ENCODE data around the gene GEMIN8. TPM values are rescaled to one million over a fixed set of nuclear protein-coding genes. Genes with fewer than 3 reads are reported as not detected.

GEMIN8 gene
- total RNA-seq = 10 to 100 TPM; 11.3 to 13.0 TPM

- peaks cover 3% of the 10 kb centered on the region for H3K27me3 Mint-ChIP-seq
- no peaks in the 10 kb centered on the region for H3K9me3 Mint-ChIP-seq
- peaks cover 17% of the 10 kb centered on the region for H3K4me1 Mint-ChIP-seq
- peak within 1 kb of the TSS; percentile 92 for H3K4me3 Mint-ChIP-seq
- peak within 1 kb of the TSS; percentile 97 for H3K27ac Mint-ChIP-seq
- peak; percentile 82 for ATAC-seq (replicated peaks)
- peaks cover 12% of the 10 kb centered on the region for H3K36me3 Mint-ChIP-seq (ENCODE audit: low read depth)
These were observed at the start of gene GEMIN8 for GRCh38 chrX:14029425-14030173. Gene GEMIN8 (minus strand): TSS chrX:14029892. CDS start chrX:14021478, 8,414 bp downstream.

GRCh38 chrX:14076639-14077038 lies 46.9 kb upstream of the GEMIN8 start:
- Mint-ChIP-seq H3K9me3 (no peaks in the 10 kb centered on the region), H3K27me3 (no peaks in the 10 kb centered on the region)
- no peak for ATAC-seq (replicated peaks)

GRCh38 chrX:14073556-14073955 lies 43.9 kb upstream of the GEMIN8 start:
- no peaks in the 10 kb centered on the region for H3K4me1 Mint-ChIP-seq
- H3K27me3 Mint-ChIP-seq = no peaks in the 10 kb centered on the region
- ATAC-seq (replicated peaks) = no peak
- H3K36me3 Mint-ChIP-seq (ENCODE audit: low read depth) = no peaks in the 10 kb centered on the region
- H3K4me3 Mint-ChIP-seq = no peak overlapping the region
- H3K27ac Mint-ChIP-seq = no peak overlapping the region
- H3K9me3 Mint-ChIP-seq = no peaks in the 10 kb centered on the region

More at GRCh38 chrX:14076639-14077038, 46.9 kb upstream of the GEMIN8 start:
- Mint-ChIP-seq H3K27ac (no peak overlapping the region), H3K4me3 (no peak overlapping the region), H3K4me1 (no peaks in the 10 kb centered on the region), H3K36me3 (ENCODE audit: low read depth) (no peaks in the 10 kb centered on the region)

- Mint-ChIP-seq H3K27me3 (no peaks in the 10 kb centered on the region), H3K9me3 (no peaks in the 10 kb centered on the region), H3K36me3 (ENCODE audit: low read depth) (no peaks in the 10 kb centered on the region), H3K4me1 (no peaks in the 10 kb centered on the region), H3K27ac (no peak overlapping the region), H3K4me3 (no peak overlapping the region)
- no peak for ATAC-seq (replicated peaks)
These were observed 43.4 kb upstream of the GEMIN8 start for GRCh38 chrX:14073071-14073470.

GRCh38 chrX:14065800-14066199 lies 36.1 kb upstream of the GEMIN8 start:
- no peak for ATAC-seq (replicated peaks)
- peaks cover 3% of the 10 kb centered on the region for H3K27me3 Mint-ChIP-seq

GRCh38 chrX:14064626-14065432 lies 35.1 kb upstream of the GEMIN8 start:
- Mint-ChIP-seq H3K4me3 (no peak overlapping the region), H3K9me3 (no peaks in the 10 kb centered on the region), H3K27ac (no peak overlapping the region), H3K36me3 (ENCODE audit: low read depth) (no peaks in the 10 kb centered on the region), H3K4me1 (no peaks in the 10 kb centered on the region), H3K27me3 (peaks cover 3% of the 10 kb centered on the region)
- ATAC-seq (replicated peaks) = no peak

More at GRCh38 chrX:14065800-14066199, 36.1 kb upstream of the GEMIN8 start:
- Mint-ChIP-seq H3K27ac (no peak overlapping the region), H3K4me3 (no peak overlapping the region), H3K9me3 (no peaks in the 10 kb centered on the region), H3K4me1 (no peaks in the 10 kb centered on the region), H3K36me3 (ENCODE audit: low read depth) (no peaks in the 10 kb centered on the region)

DNA sequence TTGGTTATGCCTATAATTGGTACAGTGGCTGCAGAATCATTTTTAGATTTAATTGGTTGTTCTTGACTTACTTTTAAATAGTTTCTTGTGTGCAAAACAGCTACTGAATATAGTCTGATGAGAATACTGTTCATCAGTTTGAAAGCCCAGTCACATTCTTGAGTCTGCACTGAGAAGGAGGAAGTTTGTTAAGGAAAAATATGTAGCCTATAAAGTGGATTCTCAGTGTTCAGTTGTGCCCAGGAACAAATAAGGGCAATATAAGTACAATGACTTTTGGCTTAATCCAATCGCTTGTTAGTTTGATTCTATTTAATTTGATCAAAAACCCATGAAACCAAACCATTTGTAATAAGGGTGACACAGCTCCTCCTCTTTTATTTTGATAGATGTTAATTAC lies 32.8 kb upstream of the GEMIN8 start:
- Mint-ChIP-seq H3K27ac (no peak overlapping the region), H3K9me3 (no peaks in the 10 kb centered on the region), H3K4me1 (no peaks in the 10 kb centered on the region), H3K27me3 (peaks cover 3% of the 10 kb centered on the region), H3K4me3 (no peak overlapping the region), H3K36me3 (ENCODE audit: low read depth) (no peaks in the 10 kb centered on the region)
- ATAC-seq (replicated peaks) = no peak

DNA sequence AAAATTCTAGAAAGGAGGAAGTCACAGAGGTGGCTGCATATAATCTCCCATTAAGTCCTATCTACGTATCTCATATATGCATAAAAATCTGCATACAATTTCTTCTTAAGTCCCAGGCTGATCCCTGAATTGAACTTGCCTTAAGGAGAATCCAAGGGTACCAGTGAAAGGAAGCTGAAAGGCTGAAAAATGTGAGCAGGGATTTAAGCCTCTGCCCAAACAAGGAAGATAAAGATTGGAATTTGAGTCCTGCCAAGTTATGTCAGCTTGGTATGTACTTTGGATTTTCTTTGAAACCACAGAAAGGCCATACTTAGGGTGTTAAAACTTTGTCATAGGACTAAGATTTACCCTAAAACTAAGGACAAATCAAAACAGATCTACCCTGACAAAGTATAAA lies 26.5 kb upstream of the GEMIN8 start:
- ATAC-seq (replicated peaks) = no peak
- peaks cover 13% of the 10 kb centered on the region for H3K27me3 Mint-ChIP-seq
- no peaks in the 10 kb centered on the region for H3K36me3 Mint-ChIP-seq (ENCODE audit: low read depth)
- no peak overlapping the region for H3K4me3 Mint-ChIP-seq
- no peak overlapping the region for H3K27ac Mint-ChIP-seq
- H3K9me3 Mint-ChIP-seq = no peaks in the 10 kb centered on the region
- H3K4me1 Mint-ChIP-seq = no peaks in the 10 kb centered on the region

- Mint-ChIP-seq H3K27me3 (peaks cover 5% of the 10 kb centered on the region), H3K9me3 (no peaks in the 10 kb centered on the region), H3K4me3 (no peak overlapping the region), H3K36me3 (ENCODE audit: low read depth) (no peaks in the 10 kb centered on the region), H3K27ac (no peak overlapping the region), H3K4me1 (no peaks in the 10 kb centered on the region)
- no peak for ATAC-seq (replicated peaks)
These were observed 21.7 kb upstream of the GEMIN8 start for GRCh38 chrX:14051416-14051815.

DNA sequence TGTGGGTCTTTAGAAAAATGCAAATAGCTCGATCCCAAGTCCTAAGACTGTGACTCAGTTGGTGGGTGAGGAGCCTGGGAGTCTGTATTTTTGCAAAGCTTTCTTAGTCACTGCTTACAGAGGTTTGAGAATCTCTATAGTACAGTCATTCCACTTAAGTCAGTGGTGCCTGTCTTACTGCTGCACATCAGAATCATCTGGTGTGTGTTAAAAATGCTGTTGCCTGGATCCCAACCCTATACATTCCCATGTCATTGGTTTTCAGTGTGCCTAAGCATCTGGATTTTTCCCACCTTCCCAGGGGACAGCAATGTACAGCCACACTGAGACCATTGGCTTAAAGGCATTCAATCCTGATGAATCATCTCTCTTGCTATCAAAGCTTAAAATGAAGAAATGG lies 21.0 kb upstream of the GEMIN8 start:
- no peaks in the 10 kb centered on the region for H3K36me3 Mint-ChIP-seq (ENCODE audit: low read depth)
- peak; percentile 82 for ATAC-seq (replicated peaks)
- H3K9me3 Mint-ChIP-seq = no peaks in the 10 kb centered on the region
- peaks cover 5% of the 10 kb centered on the region for H3K27me3 Mint-ChIP-seq
- H3K4me1 Mint-ChIP-seq = no peaks in the 10 kb centered on the region
- H3K4me3 Mint-ChIP-seq = no peak overlapping the region
- no peak overlapping the region for H3K27ac Mint-ChIP-seq

DNA sequence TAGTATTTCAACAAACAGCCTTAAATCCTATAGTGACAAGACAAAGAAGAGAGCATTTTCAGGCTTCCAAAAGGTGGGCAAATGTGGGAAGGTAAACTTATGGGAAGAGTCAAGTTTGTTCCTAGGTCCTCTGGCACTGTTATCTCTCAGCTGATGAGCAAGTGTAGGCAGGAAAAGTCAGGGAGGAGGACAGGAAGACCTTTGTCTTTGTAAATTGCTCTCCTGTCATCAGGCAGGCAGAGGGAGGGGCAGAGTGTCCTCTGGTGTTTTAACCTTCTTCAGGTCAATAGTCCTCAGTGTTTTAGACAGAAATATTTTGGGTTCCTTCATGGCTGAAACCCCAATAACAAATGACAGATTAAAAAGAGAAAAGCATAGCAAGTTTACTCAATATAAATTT lies 13.5 kb upstream of the GEMIN8 start:
- H3K4me1 Mint-ChIP-seq = no peaks in the 10 kb centered on the region
- H3K36me3 Mint-ChIP-seq (ENCODE audit: low read depth) = no peaks in the 10 kb centered on the region
- ATAC-seq (replicated peaks) = no peak
- no peak overlapping the region for H3K4me3 Mint-ChIP-seq
- no peak overlapping the region for H3K27ac Mint-ChIP-seq
- no peaks in the 10 kb centered on the region for H3K9me3 Mint-ChIP-seq
- no peaks in the 10 kb centered on the region for H3K27me3 Mint-ChIP-seq

GRCh38 chrX:14039344-14039743 lies 9.7 kb upstream of the GEMIN8 start:
- Mint-ChIP-seq H3K9me3 (no peaks in the 10 kb centered on the region), H3K36me3 (ENCODE audit: low read depth) (no peaks in the 10 kb centered on the region), H3K27me3 (peaks cover 5% of the 10 kb centered on the region), H3K4me1 (no peaks in the 10 kb centered on the region), H3K4me3 (no peak overlapping the region), H3K27ac (no peak overlapping the region)
- peak; percentile 74 for ATAC-seq (replicated peaks)

DNA sequence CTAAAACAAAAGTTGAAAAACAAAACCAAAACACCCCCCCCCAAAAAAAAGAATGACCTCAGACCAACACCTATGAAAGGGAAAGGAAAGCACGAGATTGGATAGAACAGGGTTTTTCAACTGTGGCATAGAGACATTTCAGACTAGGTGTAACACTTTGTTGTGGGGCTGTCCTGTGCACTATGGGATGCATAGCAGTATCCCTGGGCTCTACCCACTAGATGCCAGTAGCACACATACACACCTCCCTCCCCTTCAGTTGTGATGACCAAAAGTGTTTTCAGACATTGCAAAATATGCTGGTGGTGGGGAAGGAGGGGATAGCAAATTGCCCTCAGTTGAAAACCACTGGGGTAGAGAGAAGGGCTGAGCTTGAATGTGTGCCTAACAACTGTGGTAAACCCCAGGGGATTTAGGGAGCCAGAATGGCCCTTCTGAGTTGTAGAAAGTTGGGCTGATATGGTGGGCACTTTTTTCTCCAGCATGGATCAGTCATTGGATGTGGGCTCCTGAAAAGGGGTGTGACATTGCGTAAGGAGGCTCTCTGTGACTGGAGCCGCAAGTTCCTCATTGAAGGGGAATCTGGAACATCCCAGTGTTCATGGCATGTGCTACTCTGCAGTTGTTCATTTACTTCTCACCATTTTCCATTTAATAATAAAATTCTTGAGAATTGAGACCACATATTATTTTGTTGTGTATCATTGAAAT lies 8.8 kb upstream of the GEMIN8 start:
- Mint-ChIP-seq H3K4me3 (no peak overlapping the region), H3K36me3 (ENCODE audit: low read depth) (no peaks in the 10 kb centered on the region), H3K27me3 (peaks cover 8% of the 10 kb centered on the region), H3K27ac (no peak overlapping the region), H3K9me3 (no peaks in the 10 kb centered on the region), H3K4me1 (no peaks in the 10 kb centered on the region)
- ATAC-seq (replicated peaks) = no peak

DNA sequence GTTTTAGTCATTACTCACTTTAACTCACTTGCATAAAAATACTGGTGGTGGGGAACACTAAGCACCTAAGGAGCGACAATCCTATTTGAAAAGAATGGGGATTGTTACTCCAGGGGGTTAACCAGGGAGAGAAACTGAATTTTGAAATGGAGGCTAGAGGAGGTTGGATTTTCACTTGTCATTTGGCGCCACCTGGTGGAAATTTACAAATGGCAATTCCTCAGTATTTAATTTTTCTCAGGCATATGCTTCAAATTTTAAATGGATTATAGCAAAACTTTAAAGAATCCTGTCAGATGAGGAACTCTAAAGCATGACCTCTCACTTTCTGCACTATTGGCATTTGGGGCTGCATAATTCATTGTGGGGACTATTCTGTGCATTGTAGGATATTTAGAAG lies 2.7 kb upstream of the GEMIN8 start:
- ATAC-seq (replicated peaks) = no peak
- Mint-ChIP-seq H3K4me1 (peaks cover 13% of the 10 kb centered on the region), H3K27me3 (peaks cover 8% of the 10 kb centered on the region), H3K9me3 (no peaks in the 10 kb centered on the region), H3K27ac (no peak overlapping the region), H3K36me3 (ENCODE audit: low read depth) (peaks cover 12% of the 10 kb centered on the region), H3K4me3 (no peak overlapping the region)
